Lower lobe of right lung (tissue), 2 donors: Measurements from ENCODE around the gene TSPAN17. TPM values are rescaled to one million over a fixed set of nuclear protein-coding genes. Genes with fewer than 3 reads are reported as not detected.

ENCODE experiments used
- ATAC-seq, 2 donors: fragments of 200-7000 bp; cut with Tn5 transposase; one replicate each; pipeline ENCODE4 v1.9.1; 2020 to 2022; ENCODE audit warnings: mild to moderate bottlenecking in 2 of 2, moderate library complexity in 2 of 2
- DNase-seq: peaks from one replicate; pipeline ENCODE4 v3.0.0-alpha.2; 2020
- H3K27ac ChIP-seq: fragments of 200-600 bp; one replicate; pipeline ENCODE4 v1.8.0; 2022
- H3K27me3 ChIP-seq: fragments of 200-600 bp; one replicate; pipeline ENCODE4 v1.8.0; 2022; ENCODE audit warnings: low read depth
- H3K36me3 ChIP-seq: fragments of 200-600 bp; one replicate; pipeline ENCODE4 v1.8.0; 2022; ENCODE audit warnings: mild to moderate bottlenecking
- H3K4me1 ChIP-seq: fragments of 200-600 bp; one replicate; pipeline ENCODE4 v1.8.0; 2022
- H3K4me3 ChIP-seq: fragments of 200-600 bp; one replicate; pipeline ENCODE4 v1.8.0; 2022; ENCODE audit warnings: mild to moderate bottlenecking
- H3K9me3 ChIP-seq: fragments of 200-600 bp; one replicate; pipeline ENCODE4 v1.8.0; 2022
- intact Hi-C: fragments of 100-400 bp; cut with DNase I; formaldehyde crosslinking; loops from one replicate; pipeline ENCODE4 v1.11.0; 2022
- total RNA-seq: library from RNA; stranded (reverse); fragmentation: NEBNext Ultra II Directional; extraction: Animal tissue kit (Norgen Biotek cat#: 25700); gene quantifications from one replicate; pipeline ENCODE4 v1.2.1, GENCODE V29; 2021
- TF ChIP-seq, protein P1 (sequence below): fragments of 200-600 bp; IDR thresholded peaks from one replicate; pipeline ENCODE4 v1.8.0; 2022; ENCODE audit warnings: antibody characterized with exemption, mild to moderate bottlenecking
- donor health status: DM: no; HTN: yes; CAD: no; lungs with severe emphysema.

Gene TSPAN17
- total RNA-seq, 1 donor from 2014 or later: 32.3 TPM

- H3K27ac ChIP-seq: no peak overlapping the region
- TF ChIP-seq, protein P1, sequence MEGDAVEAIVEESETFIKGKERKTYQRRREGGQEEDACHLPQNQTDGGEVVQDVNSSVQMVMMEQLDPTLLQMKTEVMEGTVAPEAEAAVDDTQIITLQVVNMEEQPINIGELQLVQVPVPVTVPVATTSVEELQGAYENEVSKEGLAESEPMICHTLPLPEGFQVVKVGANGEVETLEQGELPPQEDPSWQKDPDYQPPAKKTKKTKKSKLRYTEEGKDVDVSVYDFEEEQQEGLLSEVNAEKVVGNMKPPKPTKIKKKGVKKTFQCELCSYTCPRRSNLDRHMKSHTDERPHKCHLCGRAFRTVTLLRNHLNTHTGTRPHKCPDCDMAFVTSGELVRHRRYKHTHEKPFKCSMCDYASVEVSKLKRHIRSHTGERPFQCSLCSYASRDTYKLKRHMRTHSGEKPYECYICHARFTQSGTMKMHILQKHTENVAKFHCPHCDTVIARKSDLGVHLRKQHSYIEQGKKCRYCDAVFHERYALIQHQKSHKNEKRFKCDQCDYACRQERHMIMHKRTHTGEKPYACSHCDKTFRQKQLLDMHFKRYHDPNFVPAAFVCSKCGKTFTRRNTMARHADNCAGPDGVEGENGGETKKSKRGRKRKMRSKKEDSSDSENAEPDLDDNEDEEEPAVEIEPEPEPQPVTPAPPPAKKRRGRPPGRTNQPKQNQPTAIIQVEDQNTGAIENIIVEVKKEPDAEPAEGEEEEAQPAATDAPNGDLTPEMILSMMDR: no peak
- H3K4me1 ChIP-seq: peaks cover 14% of the 10 kb centered on the region
- H3K36me3 ChIP-seq: no peaks in the 10 kb centered on the region
- no peak overlapping the region for H3K4me3 ChIP-seq
- DNase-seq (no peak), ATAC-seq (no peak)
- no peaks in the 10 kb centered on the region for H3K27me3 ChIP-seq
- intact Hi-C loops: no loop called here
- no peaks in the 10 kb centered on the region for H3K9me3 ChIP-seq
Observed at GRCh38 chr5:176643491-176644219, 3.6 kb upstream of the TSPAN17 start.

DNA sequence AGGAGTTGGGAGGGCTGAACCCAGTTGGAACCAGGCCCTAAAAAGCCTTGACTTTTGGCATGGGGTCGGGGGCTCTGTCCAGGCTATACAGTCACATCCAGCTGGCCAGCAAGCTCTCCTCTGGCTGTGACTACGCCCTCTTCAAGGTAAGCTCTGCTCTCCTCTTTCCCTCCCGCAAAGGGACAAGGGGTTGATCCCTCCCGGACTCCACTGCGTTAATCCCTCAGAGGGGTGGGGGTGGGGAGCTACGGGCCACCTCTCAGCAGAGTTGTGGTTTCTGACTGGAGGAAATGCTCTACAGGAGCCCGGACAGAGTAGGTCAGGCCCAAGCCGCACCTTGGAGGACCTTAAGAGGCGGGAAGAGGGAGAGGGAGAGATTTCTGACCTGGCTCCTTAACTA, 3.0 kb upstream of the TSPAN17 start:
- ATAC-seq: no peak
- Histone ChIP-seq H3K27ac (no peak overlapping the region), H3K9me3 (no peaks in the 10 kb centered on the region), H3K4me1 (peaks cover 21% of the 10 kb centered on the region), H3K27me3 (no peaks in the 10 kb centered on the region), H3K36me3 (no peaks in the 10 kb centered on the region), H3K4me3 (no peak overlapping the region)
- DNase-seq: no peak
- TF ChIP-seq, protein P1: no peak
- intact Hi-C loops: no loop called here

GRCh38 chr5:176644878-176645670, 2.2 kb upstream of the TSPAN17 start:
- DNase-seq (no peak), ATAC-seq (no peak)
- intact Hi-C loops: no loop called here

DNA sequence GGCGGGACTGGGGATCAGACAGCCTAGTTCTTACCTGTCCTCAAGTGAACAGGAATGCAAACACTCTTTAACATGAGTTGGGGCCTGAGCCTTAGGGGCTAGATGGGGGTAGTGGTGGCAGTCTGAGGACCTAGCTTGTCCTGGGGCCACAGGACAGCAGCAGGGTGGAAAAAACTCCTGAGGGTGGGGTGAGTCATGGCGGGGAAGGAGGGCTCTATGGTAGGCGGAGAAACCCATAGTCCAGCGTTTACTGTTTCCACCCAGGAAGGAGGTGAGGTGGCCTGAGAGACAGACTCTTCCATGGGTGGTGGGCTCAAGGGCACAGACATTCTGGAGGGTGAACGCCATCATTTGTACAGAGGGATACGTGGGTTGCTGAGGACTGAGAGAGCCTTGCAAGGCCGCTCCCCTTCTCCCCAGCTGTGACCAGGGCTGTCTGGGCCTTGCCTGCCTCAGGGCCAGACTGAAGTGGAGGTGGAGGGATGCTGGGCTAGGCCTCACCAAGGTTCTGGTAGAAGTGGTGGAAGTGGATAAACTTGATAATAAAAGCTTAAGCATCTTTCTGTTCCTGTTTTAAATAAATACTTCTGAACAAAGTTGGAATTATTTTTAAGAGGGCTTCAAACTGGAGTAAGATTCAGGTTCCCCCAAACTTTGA, 1.1 kb upstream of the TSPAN17 start:
- Histone ChIP-seq H3K9me3 (no peaks in the 10 kb centered on the region), H3K36me3 (no peaks in the 10 kb centered on the region), H3K27me3 (no peaks in the 10 kb centered on the region), H3K4me1 (peaks cover 21% of the 10 kb centered on the region), H3K27ac (peak overlapping the region; percentile 82), H3K4me3 (peak overlapping the region; percentile 81)
- DNase-seq (no peak), ATAC-seq (no peak)
- TF ChIP-seq, protein P1: no peak
- intact Hi-C loops: no loop called here

More at GRCh38 chr5:176644878-176645670, 2.2 kb upstream of the TSPAN17 start:
- no peaks in the 10 kb centered on the region for H3K9me3 ChIP-seq
- no peaks in the 10 kb centered on the region for H3K36me3 ChIP-seq
- peaks cover 21% of the 10 kb centered on the region for H3K4me1 ChIP-seq
- no peak overlapping the region for H3K4me3 ChIP-seq
- TF ChIP-seq, protein P1: no peak
- H3K27ac ChIP-seq: no peak overlapping the region
- no peaks in the 10 kb centered on the region for H3K27me3 ChIP-seq

DNA sequence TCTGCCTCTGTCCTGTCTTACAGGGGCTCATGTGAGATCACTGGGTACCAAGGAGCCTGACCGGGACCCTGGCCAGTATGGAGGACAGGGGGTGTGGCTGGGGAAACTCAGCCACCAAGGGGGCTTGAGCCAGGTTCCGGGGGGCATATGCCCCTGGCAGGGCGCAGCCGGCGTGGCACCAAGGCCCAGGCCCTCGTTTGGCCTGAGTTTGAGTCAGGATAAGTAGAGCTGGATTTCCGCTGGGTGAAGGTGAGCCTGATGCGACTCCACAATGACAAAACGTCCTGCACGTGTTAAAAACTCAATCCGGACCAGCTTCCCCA, 616 bp upstream of the TSPAN17 start:
- TF ChIP-seq, protein P1: no peak
- DNase-seq (no peak), ATAC-seq (peak in 1 of 2 donors; percentile 1)
- H3K9me3 ChIP-seq: no peaks in the 10 kb centered on the region
- H3K27me3 ChIP-seq: no peaks in the 10 kb centered on the region
- intact Hi-C loops: no loop called here
- H3K4me3 ChIP-seq: peak overlapping the region; percentile 81
- H3K4me1 ChIP-seq: peaks cover 21% of the 10 kb centered on the region
- H3K27ac ChIP-seq: peak overlapping the region; percentile 82
- H3K36me3 ChIP-seq: no peaks in the 10 kb centered on the region
